ENCODE data around the gene RRP15. TPM values are rescaled to one million over a fixed set of nuclear protein-coding genes. Genes with fewer than 3 reads are reported as not detected.

Gene RRP15
- total and polyA plus RNA-seq, 2 of the 13 experiments (the other 11 are each of a cell fraction or from before 2014, with no cell fraction given): 2.1 to 37.5 TPM

DNA sequence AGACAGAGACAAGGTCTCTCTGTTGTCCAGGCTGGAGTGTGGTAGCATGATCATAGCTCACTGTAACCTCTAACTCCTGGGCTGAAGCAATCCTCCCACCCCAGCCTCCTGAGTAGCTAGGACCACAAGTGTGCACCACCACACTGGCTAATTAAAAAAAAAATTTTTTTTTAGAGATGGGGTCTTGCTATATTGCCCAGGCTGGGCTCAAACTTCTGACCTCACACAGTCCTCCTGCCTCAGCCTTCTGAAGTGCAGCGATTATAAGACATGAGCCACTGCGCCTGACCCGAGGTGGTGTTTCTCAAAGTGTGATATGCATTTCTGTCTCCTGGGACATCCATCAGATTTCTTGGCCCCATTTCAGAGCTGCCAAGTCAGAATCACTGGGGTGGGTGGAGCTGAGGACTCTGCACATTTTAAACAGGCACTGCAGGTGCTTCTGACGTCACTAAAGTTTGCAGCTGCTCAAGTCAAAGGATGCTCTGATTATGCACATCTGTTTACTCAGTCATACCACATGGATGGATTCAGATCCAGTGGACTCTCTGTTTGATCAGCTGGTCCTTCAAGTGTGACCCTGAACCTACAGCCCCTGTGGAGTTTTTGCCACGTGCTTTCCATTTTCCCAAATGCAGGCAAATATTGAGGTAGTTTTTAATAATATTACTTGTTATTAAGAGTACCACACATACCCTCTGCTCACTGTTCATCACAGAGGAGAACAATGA, 81.4 kb downstream of the RRP15 start (continued):
- TF ChIP-seq, protein P1, sequence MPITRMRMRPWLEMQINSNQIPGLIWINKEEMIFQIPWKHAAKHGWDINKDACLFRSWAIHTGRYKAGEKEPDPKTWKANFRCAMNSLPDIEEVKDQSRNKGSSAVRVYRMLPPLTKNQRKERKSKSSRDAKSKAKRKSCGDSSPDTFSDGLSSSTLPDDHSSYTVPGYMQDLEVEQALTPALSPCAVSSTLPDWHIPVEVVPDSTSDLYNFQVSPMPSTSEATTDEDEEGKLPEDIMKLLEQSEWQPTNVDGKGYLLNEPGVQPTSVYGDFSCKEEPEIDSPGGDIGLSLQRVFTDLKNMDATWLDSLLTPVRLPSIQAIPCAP (CRISPR knock-in tag; IDR thresholded peaks at IDR 0.05; ENCODE audit: low read depth): no peak
- TF ChIP-seq ZNF552 (CRISPR knock-in tag; IDR thresholded peaks at IDR 0.05; ENCODE audit: borderline replicate concordance) (no peak), NR2F2 (IDR thresholded peaks at IDR 0.05; ENCODE audit: borderline replicate concordance, low read depth) (0 out of 2 replicates have a peak, but pooled peaks have one; percentile 48), RXRB (CRISPR knock-in tag; IDR thresholded peaks at IDR 0.05; ENCODE audit: borderline replicate concordance) (peak; percentile 28; the same call in 1 of the 2 replicates), ESRRA (CRISPR knock-in tag; IDR thresholded peaks at IDR 0.05; ENCODE audit: low read depth) (no peak), ZNF792 (CRISPR knock-in tag; IDR thresholded peaks at IDR 0.05) (peak; percentile 44; the same call in 1 of the 2 replicates), PLRG1 (conservative IDR thresholded peaks at IDR 0.05) (no peak), MEIS1 (CRISPR knock-in tag; IDR thresholded peaks at IDR 0.05; ENCODE audit: borderline replicate concordance) (no peak), ARNTL (CRISPR knock-in tag; IDR thresholded peaks at IDR 0.05) (no peak), TCF12 (IDR thresholded peaks at IDR 0.05) (no peak), TCF12 (CRISPR knock-in tag; IDR thresholded peaks at IDR 0.05) (no peak), ISX (CRISPR knock-in tag; conservative IDR thresholded peaks at IDR 0.05) (no peak), ZKSCAN8 (CRISPR knock-in tag; IDR thresholded peaks at IDR 0.05; ENCODE audit: borderline replicate concordance) (no peak)
- TF ChIP-seq, protein P2, sequence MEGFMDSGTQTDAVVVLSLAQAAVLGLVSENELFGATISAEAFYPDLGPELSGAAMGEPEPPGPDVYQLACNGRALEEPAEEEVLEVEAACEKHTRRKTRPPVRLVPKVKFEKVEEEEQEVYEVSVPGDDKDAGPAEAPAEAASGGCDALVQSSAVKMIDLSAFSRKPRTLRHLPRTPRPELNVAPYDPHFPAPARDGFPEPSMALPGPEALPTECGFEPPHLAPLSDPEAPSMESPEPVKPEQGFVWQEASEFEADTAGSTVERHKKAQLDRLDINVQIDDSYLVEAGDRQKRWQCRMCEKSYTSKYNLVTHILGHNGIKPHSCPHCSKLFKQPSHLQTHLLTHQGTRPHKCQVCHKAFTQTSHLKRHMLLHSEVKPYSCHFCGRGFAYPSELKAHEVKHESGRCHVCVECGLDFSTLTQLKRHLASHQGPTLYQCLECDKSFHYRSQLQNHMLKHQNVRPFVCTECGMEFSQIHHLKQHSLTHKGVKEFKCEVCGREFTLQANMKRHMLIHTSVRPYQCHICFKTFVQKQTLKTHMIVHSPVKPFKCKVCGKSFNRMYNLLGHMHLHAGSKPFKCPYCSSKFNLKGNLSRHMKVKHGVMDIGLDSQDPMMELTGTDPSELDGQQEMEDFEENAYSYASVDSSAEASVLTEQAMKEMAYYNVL (CRISPR knock-in tag; IDR thresholded peaks at IDR 0.05; ENCODE audit: borderline replicate concordance): 0 out of 2 replicates have a peak, but pooled peaks have one; percentile 32
- TF ChIP-seq, protein P3, sequence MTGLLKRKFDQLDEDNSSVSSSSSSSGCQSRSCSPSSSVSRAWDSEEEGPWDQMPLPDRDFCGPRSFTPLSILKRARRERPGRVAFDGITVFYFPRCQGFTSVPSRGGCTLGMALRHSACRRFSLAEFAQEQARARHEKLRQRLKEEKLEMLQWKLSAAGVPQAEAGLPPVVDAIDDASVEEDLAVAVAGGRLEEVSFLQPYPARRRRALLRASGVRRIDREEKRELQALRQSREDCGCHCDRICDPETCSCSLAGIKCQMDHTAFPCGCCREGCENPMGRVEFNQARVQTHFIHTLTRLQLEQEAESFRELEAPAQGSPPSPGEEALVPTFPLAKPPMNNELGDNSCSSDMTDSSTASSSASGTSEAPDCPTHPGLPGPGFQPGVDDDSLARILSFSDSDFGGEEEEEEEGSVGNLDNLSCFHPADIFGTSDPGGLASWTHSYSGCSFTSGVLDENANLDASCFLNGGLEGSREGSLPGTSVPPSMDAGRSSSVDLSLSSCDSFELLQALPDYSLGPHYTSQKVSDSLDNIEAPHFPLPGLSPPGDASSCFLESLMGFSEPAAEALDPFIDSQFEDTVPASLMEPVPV (CRISPR knock-in tag; IDR thresholded peaks at IDR 0.05): no peak
- TF ChIP-seq, protein P4, sequence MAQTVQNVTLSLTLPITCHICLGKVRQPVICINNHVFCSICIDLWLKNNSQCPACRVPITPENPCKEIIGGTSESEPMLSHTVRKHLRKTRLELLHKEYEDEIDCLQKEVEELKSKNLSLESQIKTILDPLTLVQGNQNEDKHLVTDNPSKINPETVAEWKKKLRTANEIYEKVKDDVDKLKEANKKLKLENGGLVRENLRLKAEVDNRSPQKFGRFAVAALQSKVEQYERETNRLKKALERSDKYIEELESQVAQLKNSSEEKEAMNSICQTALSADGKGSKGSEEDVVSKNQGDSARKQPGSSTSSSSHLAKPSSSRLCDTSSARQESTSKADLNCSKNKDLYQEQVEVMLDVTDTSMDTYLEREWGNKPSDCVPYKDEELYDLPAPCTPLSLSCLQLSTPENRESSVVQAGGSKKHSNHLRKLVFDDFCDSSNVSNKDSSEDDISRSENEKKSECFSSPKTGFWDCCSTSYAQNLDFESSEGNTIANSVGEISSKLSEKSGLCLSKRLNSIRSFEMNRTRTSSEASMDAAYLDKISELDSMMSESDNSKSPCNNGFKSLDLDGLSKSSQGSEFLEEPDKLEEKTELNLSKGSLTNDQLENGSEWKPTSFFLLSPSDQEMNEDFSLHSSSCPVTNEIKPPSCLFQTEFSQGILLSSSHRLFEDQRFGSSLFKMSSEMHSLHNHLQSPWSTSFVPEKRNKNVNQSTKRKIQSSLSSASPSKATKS (CRISPR knock-in tag; IDR thresholded peaks at IDR 0.05): no peak
- TF ChIP-seq, protein P5, sequence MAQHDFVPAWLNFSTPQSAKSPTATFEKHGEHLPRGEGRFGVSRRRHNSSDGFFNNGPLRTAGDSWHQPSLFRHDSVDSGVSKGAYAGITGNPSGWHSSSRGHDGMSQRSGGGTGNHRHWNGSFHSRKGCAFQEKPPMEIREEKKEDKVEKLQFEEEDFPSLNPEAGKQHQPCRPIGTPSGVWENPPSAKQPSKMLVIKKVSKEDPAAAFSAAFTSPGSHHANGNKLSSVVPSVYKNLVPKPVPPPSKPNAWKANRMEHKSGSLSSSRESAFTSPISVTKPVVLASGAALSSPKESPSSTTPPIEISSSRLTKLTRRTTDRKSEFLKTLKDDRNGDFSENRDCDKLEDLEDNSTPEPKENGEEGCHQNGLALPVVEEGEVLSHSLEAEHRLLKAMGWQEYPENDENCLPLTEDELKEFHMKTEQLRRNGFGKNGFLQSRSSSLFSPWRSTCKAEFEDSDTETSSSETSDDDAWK (CRISPR knock-in tag; IDR thresholded peaks at IDR 0.05): no peak
- TF ChIP-seq, protein P6, sequence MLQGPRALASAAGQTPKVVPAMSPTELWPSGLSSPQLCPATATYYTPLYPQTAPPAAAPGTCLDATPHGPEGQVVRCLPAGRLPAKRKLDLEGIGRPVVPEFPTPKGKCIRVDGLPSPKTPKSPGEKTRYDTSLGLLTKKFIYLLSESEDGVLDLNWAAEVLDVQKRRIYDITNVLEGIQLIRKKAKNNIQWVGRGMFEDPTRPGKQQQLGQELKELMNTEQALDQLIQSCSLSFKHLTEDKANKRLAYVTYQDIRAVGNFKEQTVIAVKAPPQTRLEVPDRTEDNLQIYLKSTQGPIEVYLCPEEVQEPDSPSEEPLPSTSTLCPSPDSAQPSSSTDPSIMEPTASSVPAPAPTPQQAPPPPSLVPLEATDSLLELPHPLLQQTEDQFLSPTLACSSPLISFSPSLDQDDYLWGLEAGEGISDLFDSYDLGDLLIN (CRISPR knock-in tag; IDR thresholded peaks at IDR 0.05; ENCODE audit: borderline replicate concordance): no peak
- TF ChIP-seq, protein P7, sequence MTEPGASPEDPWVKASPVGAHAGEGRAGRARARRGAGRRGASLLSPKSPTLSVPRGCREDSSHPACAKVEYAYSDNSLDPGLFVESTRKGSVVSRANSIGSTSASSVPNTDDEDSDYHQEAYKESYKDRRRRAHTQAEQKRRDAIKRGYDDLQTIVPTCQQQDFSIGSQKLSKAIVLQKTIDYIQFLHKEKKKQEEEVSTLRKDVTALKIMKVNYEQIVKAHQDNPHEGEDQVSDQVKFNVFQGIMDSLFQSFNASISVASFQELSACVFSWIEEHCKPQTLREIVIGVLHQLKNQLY (CRISPR knock-in tag; IDR thresholded peaks at IDR 0.05): 0 out of 2 replicates have a peak, but pooled peaks have one; percentile 22

Measured in HepG2 (cell line).